ENCODE measurements around the gene FMNL3.

Gene FMNL3

DNA sequence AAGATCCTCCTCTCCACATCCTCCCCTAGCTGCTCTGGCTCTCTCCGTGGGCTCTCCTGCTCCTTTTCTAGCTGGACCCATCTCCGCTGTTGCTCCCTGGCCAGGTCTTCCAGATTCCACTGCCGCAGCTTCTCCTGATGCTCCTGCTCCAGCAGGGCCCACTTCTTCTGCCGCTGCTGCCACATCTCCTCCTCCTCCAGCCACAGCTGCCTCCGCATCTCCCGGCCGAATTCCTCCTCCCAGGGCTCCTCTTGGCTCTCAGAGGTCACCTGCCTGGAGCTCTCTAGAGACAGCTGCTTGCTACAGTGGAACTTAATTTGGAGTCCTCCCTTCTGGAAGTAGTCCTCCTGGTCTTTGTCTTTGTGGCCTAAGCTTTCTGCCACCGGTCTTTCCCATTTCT is 107.2 kb downstream of the FMNL3 start:
- DNase-seq (ENCODE audit: low read depth), result no peak

DNA sequence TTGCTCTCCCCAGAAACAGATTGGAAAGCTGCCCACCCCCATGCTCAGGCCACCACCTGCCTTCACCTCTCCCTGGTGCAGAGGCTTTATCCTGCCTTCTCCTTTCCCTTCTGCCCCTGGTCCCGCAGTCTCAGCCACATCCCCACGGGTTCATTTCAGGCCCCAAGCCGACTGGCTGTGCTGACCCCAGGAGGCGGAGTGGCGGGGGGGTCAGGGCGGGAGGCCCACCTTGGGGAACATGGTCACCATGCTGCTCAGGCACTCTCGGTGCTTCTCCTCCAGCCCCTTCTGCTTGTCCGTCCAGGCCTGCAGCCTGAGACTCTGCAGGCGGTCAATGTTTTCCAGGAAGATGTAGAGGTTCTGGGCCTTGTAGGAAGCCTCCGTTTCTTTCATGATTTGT is 108.7 kb downstream of the FMNL3 start:
- DNase-seq (ENCODE audit: low read depth), result no peak

- DNase-seq (ENCODE audit: low read depth), result no peak
Observed at GRCh38 chr12:49588721-49589516, 118.3 kb downstream of the FMNL3 start.

GRCh38 chr12:49588281-49588680 is 118.9 kb downstream of the FMNL3 start:
- no peak for DNase-seq (ENCODE audit: low read depth)

- DNase-seq (ENCODE audit: low read depth), result no peak
Observed at GRCh38 chr12:49587174-49587908, 119.9 kb downstream of the FMNL3 start.
